Lung (tissue), 12 donors: Measurements from ENCODE around the gene GPX8. TPM values are rescaled to one million over a fixed set of nuclear protein-coding genes. Genes with fewer than 3 reads are reported as not detected.

Experiments used
- ATAC-seq: fragments of 200-7000 bp; cut with Tn5 transposase; one replicate; pipeline ENCODE4 v1.9.1; 2020; ENCODE audit warnings: moderate number of reproducible peaks; ENCODE audit not compliant: insufficient read depth, low FRiP score
- DNase-seq, 3 donors: peaks; one replicate each; pipeline ENCODE4 v3.0.0-alpha.2; 2013 to 2017
- H3K27ac ChIP-seq, 2 donors: one replicate each; pipeline ENCODE4 v1.5.1; 2013; ENCODE audit warnings: mild to moderate bottlenecking in 2 of 2, moderate library complexity in 2 of 2, control low read depth in 1 of 2, inconsistent platforms in 1 of 2, low read depth in 1 of 2, low read length in 1 of 2
- H3K27me3 ChIP-seq, 3 donors: one replicate each; pipeline ENCODE4 v1.5.1; 2013; ENCODE audit warnings: low read length in 2 of 3; ENCODE audit not compliant: control insufficient read depth in 3 of 3, insufficient read depth in 3 of 3
- H3K36me3 ChIP-seq, 4 donors: one replicate each; pipeline ENCODE4 v1.5.1; 2013; ENCODE audit warnings: low read length in 4 of 4, mild to moderate bottlenecking in 1 of 4, moderate library complexity in 1 of 4; ENCODE audit not compliant: control insufficient read depth in 4 of 4, insufficient read depth in 4 of 4
- H3K4me1 ChIP-seq, 5 donors: one replicate each; pipeline ENCODE4 v1.5.1; 2013; ENCODE audit warnings: low read length in 5 of 5, mild to moderate bottlenecking in 2 of 5, moderate library complexity in 1 of 5; ENCODE audit not compliant: control insufficient read depth in 5 of 5, insufficient read depth in 5 of 5
- H3K4me3 ChIP-seq: one replicate; pipeline ENCODE4 v1.5.1; 2013; ENCODE audit warnings: mild to moderate bottlenecking, control low read depth, moderate library complexity
- H3K9ac ChIP-seq, 2 donors: one replicate each; pipeline ENCODE4 v1.5.1; 2013; ENCODE audit warnings: low read length in 2 of 2, control low read depth in 1 of 2; ENCODE audit not compliant: insufficient read depth in 1 of 2
- H3K9me3 ChIP-seq, 4 donors: one replicate each; pipeline ENCODE4 v1.5.1; 2013; ENCODE audit warnings: low read length in 3 of 4, mild to moderate bottlenecking in 1 of 4, moderate library complexity in 1 of 4; ENCODE audit not compliant: control insufficient read depth in 4 of 4, insufficient read depth in 3 of 4
- WGBS, 2 donors: extraction: QIAGEN DNeasy Blood & Tissue Kit; methylation state at CpG; one replicate each; pipeline ENCODE4 v1.1.7; 2013; 5-methylcytosine and 5-hydroxymethylcytosine counted together
- polyA plus RNA-seq, 2 donors: library from polyadenylated mRNA; stranded (reverse); fragments of 200-250 nt; gene quantifications; one replicate each; pipeline ENCODE4 v1.2.1, GENCODE V29; 2013
- total RNA-seq, 2 donors: library from RNA; depleted of rRNA in 1 of 2; stranded (reverse); fragments of >200 nt in 1 of 2; gene quantifications; one replicate each; pipeline ENCODE4 v1.2.1, GENCODE V29; 2014 to 2021
- TF ChIP-seq, protein P1 (sequence below): IDR thresholded peaks from 2 replicates; pipeline ENCODE4 v1.5.1; 2012; ENCODE audit warnings: mild to moderate bottlenecking; ENCODE audit errors: control extremely low read depth, extremely low read depth
- donor health status: control.
- donor health status: control.
- donor health status: Bipolar disorder and iron deficiency.
- donor health status: healthy.
- donor health status: DM: yes; HTN: yes; CAD: no.

GPX8 gene
- total and polyA plus RNA-seq, 4 donors: 7.5 to 30.8 (median 13.7) TPM

DNA sequence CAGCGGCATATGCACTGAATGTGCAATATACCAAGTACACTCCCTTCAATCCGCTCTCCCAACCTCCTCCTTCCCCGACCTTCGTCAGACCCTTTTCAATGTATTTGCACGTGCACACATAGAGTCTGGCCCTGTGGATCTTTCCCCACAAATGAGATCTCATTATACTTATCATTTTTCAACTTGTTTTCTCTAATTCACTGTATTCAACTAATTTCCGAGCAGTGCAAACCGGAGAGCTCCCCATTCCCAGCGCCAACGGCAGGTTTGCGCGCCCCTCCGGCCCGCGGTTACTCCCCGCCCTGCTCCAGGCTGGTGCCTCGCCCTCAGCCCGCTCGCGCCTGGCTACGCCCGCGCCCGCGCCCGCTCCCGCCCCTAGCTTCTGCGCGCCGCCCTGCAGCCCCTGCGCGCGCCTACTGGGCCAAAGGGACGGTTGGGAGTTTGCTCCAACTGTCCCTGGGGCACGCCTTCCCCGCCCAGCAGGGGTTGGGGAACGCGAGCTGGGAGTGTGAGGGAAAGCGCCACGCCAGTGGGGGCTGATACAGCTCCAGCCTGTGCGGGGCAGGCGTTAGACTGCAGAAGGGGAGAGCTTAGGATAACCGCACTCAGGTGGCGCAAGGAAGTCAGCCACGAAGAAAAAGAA, 16.3 kb downstream of the GPX8 start:
- TF ChIP-seq, protein P1, sequence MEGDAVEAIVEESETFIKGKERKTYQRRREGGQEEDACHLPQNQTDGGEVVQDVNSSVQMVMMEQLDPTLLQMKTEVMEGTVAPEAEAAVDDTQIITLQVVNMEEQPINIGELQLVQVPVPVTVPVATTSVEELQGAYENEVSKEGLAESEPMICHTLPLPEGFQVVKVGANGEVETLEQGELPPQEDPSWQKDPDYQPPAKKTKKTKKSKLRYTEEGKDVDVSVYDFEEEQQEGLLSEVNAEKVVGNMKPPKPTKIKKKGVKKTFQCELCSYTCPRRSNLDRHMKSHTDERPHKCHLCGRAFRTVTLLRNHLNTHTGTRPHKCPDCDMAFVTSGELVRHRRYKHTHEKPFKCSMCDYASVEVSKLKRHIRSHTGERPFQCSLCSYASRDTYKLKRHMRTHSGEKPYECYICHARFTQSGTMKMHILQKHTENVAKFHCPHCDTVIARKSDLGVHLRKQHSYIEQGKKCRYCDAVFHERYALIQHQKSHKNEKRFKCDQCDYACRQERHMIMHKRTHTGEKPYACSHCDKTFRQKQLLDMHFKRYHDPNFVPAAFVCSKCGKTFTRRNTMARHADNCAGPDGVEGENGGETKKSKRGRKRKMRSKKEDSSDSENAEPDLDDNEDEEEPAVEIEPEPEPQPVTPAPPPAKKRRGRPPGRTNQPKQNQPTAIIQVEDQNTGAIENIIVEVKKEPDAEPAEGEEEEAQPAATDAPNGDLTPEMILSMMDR: no peak
- Histone ChIP-seq H3K9ac (no peak overlapping the region), H3K9me3 (peaks cover 0 to 2% (median 0%) of the 10 kb centered on the region in 4 donors), H3K27me3 (peaks cover 0 to 75% (median 71%) of the 10 kb centered on the region in 3 donors), H3K36me3 (no peaks in the 10 kb centered on the region), H3K4me3 (no peak overlapping the region), H3K4me1 (peaks cover 0 to 31% (median 6%) of the 10 kb centered on the region in 5 donors), H3K27ac (no peak overlapping the region)
- DNase-seq (peak; percentile 50 to 56 (median 54)), ATAC-seq (no peak)
- WGBS, 2 donors: 1 to 3% methylated on average over 44 of the region's 44 CpGs

DNA sequence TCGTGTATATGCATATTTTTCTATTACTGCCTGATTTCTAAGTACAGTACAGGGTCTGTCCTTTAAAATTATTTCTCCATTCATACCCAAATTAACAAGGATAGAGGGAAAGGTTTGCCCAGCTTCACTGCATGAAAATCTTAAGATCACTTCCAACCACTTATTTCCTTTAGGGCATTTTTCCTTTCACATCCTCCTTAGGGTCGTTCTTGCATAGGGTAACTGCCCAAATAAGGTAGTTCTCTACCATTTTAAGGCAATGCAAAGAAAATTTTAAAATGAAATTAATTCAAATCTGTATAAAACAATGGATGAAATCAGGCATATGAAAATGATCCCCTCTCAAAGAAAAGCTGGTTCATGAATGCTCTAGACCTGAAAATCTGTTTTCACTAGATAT, 17.1 kb downstream of the GPX8 start:
- H3K27ac ChIP-seq: no peak overlapping the region
- no peaks in the 10 kb centered on the region for H3K36me3 ChIP-seq
- TF ChIP-seq, protein P1: no peak
- H3K4me1 ChIP-seq: peaks cover 0 to 30% (median 6%) of the 10 kb centered on the region in 5 donors
- no peak for ATAC-seq
- H3K27me3 ChIP-seq: peaks cover 0 to 82% (median 78%) of the 10 kb centered on the region in 3 donors
- WGBS, 2 donors: 7 to 18% methylated on average over 2 of the region's 2 CpGs
- H3K4me3 ChIP-seq: no peak overlapping the region
- H3K9me3 ChIP-seq: peaks cover 0 to 2% (median 0%) of the 10 kb centered on the region in 4 donors
- H3K9ac ChIP-seq: no peak overlapping the region
- DNase-seq: peak in 1 of 3 donors; percentile 21

DNA sequence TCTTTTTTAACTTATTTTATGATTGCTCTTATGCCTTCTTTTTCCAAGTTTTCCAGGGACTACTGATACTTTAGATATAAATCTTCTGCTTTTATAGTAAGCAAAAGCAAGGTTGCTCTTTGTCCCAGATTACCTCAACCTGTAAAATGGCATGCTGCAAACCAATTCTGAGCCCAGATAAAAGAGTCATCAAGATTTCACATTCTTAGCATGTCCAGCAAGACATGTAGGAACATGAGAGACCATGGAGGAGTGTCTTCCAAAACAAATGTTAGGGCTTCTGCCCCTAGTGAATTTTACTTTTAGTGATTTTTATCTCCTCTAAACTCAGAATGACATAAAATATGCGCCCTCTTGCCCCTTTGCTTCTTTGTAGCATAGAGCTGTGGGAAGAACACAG, 20.0 kb downstream of the GPX8 start:
- Histone ChIP-seq H3K27ac (no peak overlapping the region), H3K27me3 (peaks cover 0 to 84% (median 63%) of the 10 kb centered on the region in 3 donors), H3K9ac (no peak overlapping the region), H3K4me3 (no peak overlapping the region), H3K4me1 (peaks cover 0 to 14% (median 3%) of the 10 kb centered on the region in 5 donors), H3K9me3 (peaks cover 0 to 3% (median 2%) of the 10 kb centered on the region in 4 donors), H3K36me3 (no peaks in the 10 kb centered on the region)
- ATAC-seq: no peak
- WGBS, 2 donors: 78 to 83% methylated on average over 1 of the region's 1 CpG
- TF ChIP-seq, protein P1: no peak
- no peak for DNase-seq

DNA sequence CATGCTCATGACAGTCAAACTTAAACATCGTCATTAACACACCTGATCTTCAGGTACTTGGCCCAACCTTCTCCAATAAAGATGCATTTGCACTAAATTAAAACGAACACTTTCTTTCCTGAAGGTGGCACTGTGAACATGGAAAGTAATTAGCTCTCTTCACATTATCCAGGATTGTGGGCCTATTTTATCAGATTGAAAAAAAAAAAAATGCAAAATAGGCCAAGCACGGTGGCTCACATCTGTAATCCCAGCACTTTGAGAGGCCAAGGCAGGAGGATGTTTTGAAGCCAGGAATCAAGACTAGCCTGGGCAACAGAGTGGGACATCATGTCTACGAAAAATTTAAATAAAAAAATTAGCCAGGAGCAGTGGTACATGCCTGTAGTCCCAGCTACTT, 27.4 kb downstream of the GPX8 start:
- H3K4me3 ChIP-seq: no peak overlapping the region
- H3K4me1 ChIP-seq: no peaks in the 10 kb centered on the region
- no peak overlapping the region for H3K27ac ChIP-seq
- H3K9ac ChIP-seq: no peak overlapping the region
- TF ChIP-seq, protein P1: no peak
- H3K36me3 ChIP-seq: no peaks in the 10 kb centered on the region
- ATAC-seq (no peak), DNase-seq (peak in 1 of 3 donors; percentile 20)
- H3K27me3 ChIP-seq: peaks cover 0 to 58% (median 42%) of the 10 kb centered on the region in 3 donors
- peaks cover 0 to 3% (median under 1%) of the 10 kb centered on the region in 4 donors for H3K9me3 ChIP-seq
- WGBS, 2 donors: 49 to 51% methylated on average over 4 of the region's 4 CpGs
